ENCODE measurements around the gene KSR1. TPM values are rescaled to one million over a fixed set of nuclear protein-coding genes. Genes with fewer than 3 reads are reported as not detected.

The KSR1 gene
- total and polyA plus RNA-seq, 2 of the 8 experiments (the other 6 are each of a cell fraction or from before 2014, with no cell fraction given), result 14.1 to 34.7 TPM

- no peaks in the 10 kb centered on the region for H3K9me3 ChIP-seq (ENCODE audit: insufficient read depth in 2 of 2, low read depth in 1 of 2, low read length in 1 of 2)
- no peak overlapping the region for H2AFZ ChIP-seq (ENCODE audit: low read length)
- CTCF ChIA-PET (ENCODE audit: partially characterized antibody), result interaction anchor here (1.2 to 6.8 kb wide), 5 partner anchors 9 to 121 kb away, joined by 3 to 55 read pairs (median 6); no protein-coding TSS in a partner anchor
- no peak overlapping the region for H4K5ac ChIP-seq (ENCODE audit: insufficient read length, low read depth, low read length)
- no peak overlapping the region for H2BK120ac ChIP-seq (replicated peaks; ENCODE audit: low read depth, low read length)
- 87% methylated on average over 3 of the region's 3 CpGs; no CpG with 5 or more reads in 1 of the 2 experiments for WGBS, 2 experiments (ENCODE audit: extremely low coverage in 1 of 2, insufficient coverage in 1 of 2, insufficient read length in 1 of 2, insufficient replicate concordance in 2 of 2, low coverage in 1 of 2, low lambda C conversion rate in 2 of 2, missing lambda C conversion rate in 1 of 2)
- H3K23ac ChIP-seq (ENCODE audit: insufficient read length), result no peak overlapping the region
- H3K79me2 ChIP-seq (ENCODE audit: control insufficient read depth in 1 of 2, insufficient read depth in 2 of 2, low read length in 2 of 2), result peaks cover 0 to 12% of the 10 kb centered on the region in 2 experiments; a peak in 1 of 4 replicates
- no peak overlapping the region for H2BK12ac ChIP-seq (ENCODE audit: low read depth, low read length)
- DNase-seq (ENCODE audit: low read depth in 1 of 2, low spot score in 2 of 2) (no peak), FAIRE-seq (no peak)
- H2BK15ac ChIP-seq (ENCODE audit: low read length), result no peak overlapping the region
- no peak overlapping the region for H3K56ac ChIP-seq (replicated peaks; ENCODE audit: insufficient read length, low read depth, low read length)
- no peaks in the 10 kb centered on the region; a peak in 2 of 8 replicates for H3K36me3 ChIP-seq (ENCODE audit: control insufficient read depth in 2 of 4, insufficient read depth in 4 of 4, low read length in 3 of 4)
- POLR2A ChIA-PET (ENCODE audit: partially characterized antibody), result no interaction called here
- no peak overlapping the region for H2BK20ac ChIP-seq (ENCODE audit: low read length)
- no peak overlapping the region for H3K4ac ChIP-seq (replicated peaks; ENCODE audit: insufficient read length, low read depth, low read length)
- no peak overlapping the region for H3K9ac ChIP-seq (replicated peaks in 1 of 4; ENCODE audit: extremely low read depth in 1 of 4, low read depth in 3 of 4, low read length in 3 of 4)
- H3K23me2 ChIP-seq (ENCODE audit: low read depth, low read length), result no peaks in the 10 kb centered on the region
- peaks cover 2 to 7% (median 3%) of the 10 kb centered on the region in 4 experiments; a peak in 6 of 7 replicates for H3K4me1 ChIP-seq (replicated peaks in 1 of 4; ENCODE audit: control insufficient read depth in 3 of 4, insufficient read depth in 4 of 4, low read length in 3 of 4)
- no peak overlapping the region for H2AK5ac ChIP-seq (ENCODE audit: low read depth, low read length)
- no peak overlapping the region for H4K8ac ChIP-seq (ENCODE audit: extremely low read depth, insufficient read depth, low read length)
- H3K18ac ChIP-seq (ENCODE audit: extremely low read depth, low read length), result no peak overlapping the region
- no peaks in the 10 kb centered on the region for H3K79me1 ChIP-seq (ENCODE audit: low read depth, low read length)
- H3K27me3 ChIP-seq (replicated peaks in 1 of 4; ENCODE audit: control insufficient read depth in 3 of 4, extremely low read depth in 1 of 4, insufficient read depth in 3 of 4, low read length in 3 of 4), result no peaks in the 10 kb centered on the region
- no peak overlapping the region for H3K27ac ChIP-seq (ENCODE audit: low read depth, low read length)
- H3K4me3 ChIP-seq (ENCODE audit: extremely low read depth in 1 of 4, insufficient read depth in 2 of 4, low read depth in 3 of 4, low read length in 4 of 4), result no peak overlapping the region
- H3K4me2 ChIP-seq (ENCODE audit: insufficient read depth in 1 of 2, low read depth in 2 of 2, low read length in 2 of 2), result no peak overlapping the region
- no peak overlapping the region for H4K91ac ChIP-seq (replicated peaks; ENCODE audit: insufficient read length, low read length)
- no peak overlapping the region for H2BK5ac ChIP-seq (ENCODE audit: low read depth, low read length)
- H3K14ac ChIP-seq (ENCODE audit: insufficient read length), result no peak overlapping the region
- TF ChIP-seq RBBP5 (IDR thresholded peaks at IDR 0.05; ENCODE audit: borderline replicate concordance, low read depth, low read length) (no peak), BRCA1 (IDR thresholded peaks at IDR 0.05; ENCODE audit: low read depth, low read length) (no peak), E2F6 (IDR thresholded peaks at IDR 0.05) (no peak), HDAC2 (IDR thresholded peaks at IDR 0.05; ENCODE audit: borderline replicate concordance in 1 of 2, low read depth in 2 of 2, low read length in 2 of 2) (no peak), GTF2F1 (IDR thresholded peaks at IDR 0.05; ENCODE audit: borderline replicate concordance, low read depth, low read length) (no peak)
- peaks cover 0 to 4% of the 10 kb centered on the region in 2 experiments for H4K20me1 ChIP-seq (replicated peaks in 1 of 2; ENCODE audit: control insufficient read depth in 1 of 2, insufficient read depth in 2 of 2, low read length in 2 of 2)
Observed at GRCh38 chr17:27579304-27579703, 123.1 kb downstream of the KSR1 start.

Data from H1 (cell line).